GM21529 (cell line): Measurements from ENCODE around the gene GDF2.

Experiments
- ATAC-seq: cut with Tn5 transposase; IDR thresholded peaks from one replicate; pipeline ENCODE4 v1.9.1; 2021; ENCODE audit not compliant: unreplicated experiment

GDF2 gene

GRCh38 chr10:47350671-47351640 lies 28.7 kb downstream of the GDF2 start:
- no peak for ATAC-seq

GRCh38 chr10:47351899-47352815 lies 29.9 kb downstream of the GDF2 start:
- no peak for ATAC-seq

- ATAC-seq, result no peak
These were observed 31.1 kb downstream of the GDF2 start for GRCh38 chr10:47353351-47353750.

GRCh38 chr10:47354165-47354564 lies 31.9 kb downstream of the GDF2 start:
- no peak for ATAC-seq

- ATAC-seq, result no peak
These were observed 32.6 kb downstream of the GDF2 start for GRCh38 chr10:47354900-47355299.

- no peak for ATAC-seq
These were observed 34.5 kb downstream of the GDF2 start for GRCh38 chr10:47356708-47357107.

- no peak for ATAC-seq
These were observed 34.9 kb downstream of the GDF2 start for GRCh38 chr10:47357131-47357582.

- ATAC-seq, result no peak
These were observed 35.7 kb downstream of the GDF2 start for GRCh38 chr10:47357911-47358310.

GRCh38 chr10:47358457-47358856 lies 36.2 kb downstream of the GDF2 start:
- no peak for ATAC-seq

- ATAC-seq, result no peak
These were observed 36.8 kb downstream of the GDF2 start for GRCh38 chr10:47359101-47359500.

GRCh38 chr10:47359626-47360418 lies 37.6 kb downstream of the GDF2 start:
- ATAC-seq, result no peak

- no peak for ATAC-seq
These were observed 38.3 kb downstream of the GDF2 start for GRCh38 chr10:47360419-47361040.

GRCh38 chr10:47361293-47361692 lies 39.0 kb downstream of the GDF2 start:
- ATAC-seq, result no peak

GRCh38 chr10:47362199-47362598 lies 39.9 kb downstream of the GDF2 start:
- no peak for ATAC-seq

- no peak for ATAC-seq
These were observed 41.5 kb downstream of the GDF2 start for GRCh38 chr10:47363781-47364180.

GRCh38 chr10:47364366-47364765 lies 42.1 kb downstream of the GDF2 start:
- ATAC-seq, result no peak

- no peak for ATAC-seq
These were observed 42.7 kb downstream of the GDF2 start for GRCh38 chr10:47364911-47365310.

GRCh38 chr10:47365431-47366180 lies 43.4 kb downstream of the GDF2 start:
- ATAC-seq, result no peak

- ATAC-seq, result no peak
These were observed 44.0 kb downstream of the GDF2 start for GRCh38 chr10:47366181-47366631.
